HG03135 (cell line): ENCODE results near the gene MCAT.
A peak's percentile ranks its signal among the peaks of the same experiment; 100 is the strongest.

Experiments
- ATAC-seq: cut with Tn5 transposase; IDR thresholded peaks from one replicate; pipeline ENCODE4 v1.9.1; 2021; ENCODE audit warnings: mild to moderate bottlenecking, moderate library complexity; ENCODE audit not compliant: unreplicated experiment

Gene MCAT, protein sequence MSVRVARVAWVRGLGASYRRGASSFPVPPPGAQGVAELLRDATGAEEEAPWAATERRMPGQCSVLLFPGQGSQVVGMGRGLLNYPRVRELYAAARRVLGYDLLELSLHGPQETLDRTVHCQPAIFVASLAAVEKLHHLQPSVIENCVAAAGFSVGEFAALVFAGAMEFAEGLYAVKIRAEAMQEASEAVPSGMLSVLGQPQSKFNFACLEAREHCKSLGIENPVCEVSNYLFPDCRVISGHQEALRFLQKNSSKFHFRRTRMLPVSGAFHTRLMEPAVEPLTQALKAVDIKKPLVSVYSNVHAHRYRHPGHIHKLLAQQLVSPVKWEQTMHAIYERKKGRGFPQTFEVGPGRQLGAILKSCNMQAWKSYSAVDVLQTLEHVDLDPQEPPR

DNA sequence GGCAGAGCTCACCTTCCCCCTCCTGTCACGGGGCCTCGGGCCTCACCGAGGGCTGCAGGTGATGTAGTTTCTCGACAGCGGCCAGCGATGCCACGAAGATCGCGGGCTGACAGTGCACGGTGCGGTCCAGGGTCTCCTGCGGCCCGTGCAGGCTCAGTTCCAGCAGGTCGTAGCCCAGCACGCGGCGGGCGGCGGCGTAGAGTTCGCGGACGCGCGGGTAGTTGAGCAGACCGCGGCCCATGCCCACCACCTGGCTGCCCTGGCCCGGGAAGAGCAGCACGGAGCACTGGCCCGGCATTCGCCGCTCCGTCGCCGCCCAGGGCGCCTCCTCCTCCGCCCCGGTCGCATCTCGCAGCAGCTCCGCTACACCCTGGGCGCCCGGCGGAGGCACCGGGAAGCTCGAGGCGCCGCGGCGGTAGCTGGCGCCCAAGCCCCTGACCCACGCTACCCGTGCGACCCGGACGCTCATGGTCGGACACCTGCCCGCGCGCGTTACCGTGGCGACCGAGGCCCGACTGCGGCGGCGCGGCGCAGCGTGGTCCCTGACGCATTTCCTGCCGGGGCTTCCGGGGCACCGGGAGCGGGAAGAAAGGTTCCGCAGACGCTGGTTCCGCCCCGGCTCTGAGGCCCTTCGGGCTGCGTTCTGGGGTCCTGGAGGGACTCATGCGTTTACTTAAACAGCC is at the start of gene MCAT:
Gene MCAT (minus strand): TSS at position 519 of the 683 bp plus-strand sequence. CDS start 50 bp downstream, at position 469.
- peak; percentile 72 for ATAC-seq

GRCh38 chr22:43191831-43192230 is 48.6 kb upstream of the MCAT start:
- no peak for ATAC-seq

DNA sequence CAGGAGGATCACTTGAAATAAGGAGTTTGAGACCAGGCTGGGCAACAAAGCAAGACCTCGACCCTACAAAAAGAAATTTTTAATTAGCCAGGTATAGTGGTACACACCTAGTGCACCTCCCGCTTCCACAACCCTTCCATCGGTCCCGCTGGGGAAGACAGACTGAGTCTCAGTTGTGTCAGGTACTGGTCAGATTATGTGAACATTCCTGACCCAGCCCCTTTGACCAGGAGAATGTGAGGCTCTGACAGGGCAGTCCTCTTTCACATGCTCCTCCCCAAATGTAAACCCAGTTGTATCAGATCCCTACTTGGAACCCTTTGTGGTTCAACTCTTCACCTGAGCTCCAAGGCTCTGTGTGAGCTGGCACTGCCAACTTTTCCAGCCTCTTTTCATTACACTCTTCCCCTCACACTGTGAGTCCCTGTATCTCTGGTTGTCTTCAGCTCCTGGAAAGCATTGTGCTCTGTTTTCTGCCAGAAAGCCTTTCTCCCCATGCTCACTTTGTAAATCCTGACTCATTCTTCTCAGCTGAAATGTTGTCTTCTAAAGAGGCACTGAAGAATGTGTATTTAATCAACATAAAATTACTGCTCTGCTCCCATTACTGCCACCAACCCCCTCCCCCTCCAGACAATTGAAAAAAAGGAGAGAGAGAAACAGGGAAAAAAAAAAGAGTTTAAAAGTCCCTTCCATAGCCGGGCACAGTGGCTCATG is 45.8 kb upstream of the MCAT start:
- ATAC-seq: no peak

- ATAC-seq: peak; percentile 83
These were observed 44.2 kb upstream of the MCAT start for GRCh38 chr22:43187171-43188099.

DNA sequence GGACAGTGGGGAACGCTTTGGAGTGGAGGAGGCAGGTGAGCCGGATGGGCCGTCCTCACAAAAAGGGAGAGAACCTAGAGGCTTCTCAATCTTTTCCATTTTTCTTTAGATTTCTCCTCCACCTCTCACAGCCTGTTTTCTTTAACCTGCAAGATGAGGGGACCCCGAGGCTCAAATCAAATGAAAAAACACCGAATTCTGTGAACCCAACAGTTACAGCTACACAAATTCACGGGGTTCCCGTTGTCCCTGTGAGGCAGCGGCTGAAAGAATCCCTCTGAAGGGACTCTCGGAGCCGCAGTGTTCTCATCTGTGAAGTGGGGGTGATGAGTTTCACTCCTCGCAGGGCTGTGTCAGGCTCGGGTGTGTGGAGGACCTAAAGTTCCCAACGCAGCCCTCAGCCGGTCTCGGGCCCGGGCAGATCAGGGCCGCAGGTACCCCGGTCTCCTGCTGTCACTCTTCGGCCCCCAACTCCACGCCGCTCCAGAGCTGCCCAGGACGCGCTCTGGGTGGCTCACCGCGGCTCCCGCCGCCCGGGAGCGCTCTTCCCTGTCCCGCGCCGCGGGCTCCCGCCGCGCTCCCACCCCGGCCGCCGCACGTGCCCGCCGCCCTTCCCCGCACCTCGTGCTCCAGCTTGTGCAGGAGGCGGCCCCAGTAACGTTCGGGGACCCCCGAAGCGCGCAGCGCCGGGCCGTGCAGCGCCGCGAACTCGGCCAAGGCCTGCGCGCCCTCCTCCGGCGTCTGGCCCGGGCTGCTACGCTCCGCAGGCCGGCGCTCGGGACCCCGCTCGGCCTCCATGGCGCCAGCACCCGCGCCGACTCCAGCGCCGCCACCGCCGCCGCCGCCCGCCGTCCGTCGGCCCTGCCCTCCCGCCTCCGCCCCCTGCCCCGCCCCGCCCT is 43.3 kb upstream of the MCAT start, which contains the start of gene TTLL12:
Gene TTLL12 (minus strand): TSS at position 863 of the 899 bp plus-strand sequence. CDS start 65 bp downstream, at position 798.
- ATAC-seq: peak; percentile 55

DNA sequence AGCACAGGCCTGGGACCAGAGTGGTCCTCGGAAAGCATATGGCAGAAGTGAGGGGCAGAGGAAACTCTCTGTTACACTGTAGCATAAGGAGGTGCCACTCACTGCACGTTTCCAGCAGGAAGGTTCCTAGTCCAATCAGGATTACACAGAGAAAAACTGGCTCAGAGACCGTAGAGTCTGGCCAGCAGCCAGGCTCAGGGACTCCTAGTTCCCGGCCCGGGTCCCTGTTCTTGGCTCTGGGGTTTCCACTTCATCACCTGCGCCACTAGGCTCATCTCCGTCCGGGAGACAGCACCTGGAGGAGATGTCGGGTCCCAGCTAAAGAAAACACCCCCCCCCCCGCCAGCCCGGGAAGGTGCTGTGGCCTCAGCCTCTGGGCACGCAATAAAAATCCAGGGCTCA is 42.7 kb upstream of the MCAT start:
- no peak for ATAC-seq

- no peak for ATAC-seq
These were observed 40.5 kb upstream of the MCAT start for GRCh38 chr22:43183496-43184277.

GRCh38 chr22:43182726-43183125 is 39.5 kb upstream of the MCAT start:
- no peak for ATAC-seq

DNA sequence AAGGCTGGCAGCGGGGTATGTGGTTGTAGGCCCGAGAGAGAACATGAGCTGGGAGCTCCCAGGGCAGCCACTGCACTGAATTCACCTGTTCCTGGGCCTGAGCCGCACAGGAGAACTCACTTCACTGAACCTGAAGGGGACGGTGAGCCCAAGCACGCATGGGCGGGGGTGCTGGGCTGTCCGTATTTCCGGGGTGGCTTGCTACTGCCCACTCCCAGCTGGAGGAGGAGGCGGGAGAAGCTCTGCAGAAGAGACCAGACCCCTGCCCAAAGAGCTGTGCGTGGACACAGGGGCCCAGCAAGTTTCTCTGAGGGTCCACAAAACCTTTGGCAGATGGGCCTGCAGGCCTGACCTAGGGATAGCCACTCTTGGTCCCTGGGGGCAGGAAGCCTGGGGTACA is 38.9 kb upstream of the MCAT start:
- ATAC-seq: no peak

GRCh38 chr22:43181321-43182076 is 38.3 kb upstream of the MCAT start:
- ATAC-seq: no peak

- ATAC-seq: no peak
These were observed 37.5 kb upstream of the MCAT start for GRCh38 chr22:43180670-43181069.

DNA sequence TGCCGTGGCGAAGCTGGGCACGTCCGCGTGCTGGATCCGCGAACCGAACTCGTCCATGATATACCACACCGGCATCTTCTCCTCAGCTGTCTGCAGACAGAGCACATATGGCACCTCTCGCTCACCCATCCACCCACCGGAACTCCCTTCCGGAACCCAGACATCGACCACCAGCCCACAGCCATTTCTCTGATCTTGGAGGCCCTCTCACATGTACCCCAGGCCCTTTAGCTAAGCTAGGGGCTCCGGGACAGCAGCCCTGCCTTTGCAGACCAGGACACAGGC is 36.7 kb upstream of the MCAT start:
- no peak for ATAC-seq

GRCh38 chr22:43179146-43179910 is 36.1 kb upstream of the MCAT start:
- ATAC-seq: no peak

DNA sequence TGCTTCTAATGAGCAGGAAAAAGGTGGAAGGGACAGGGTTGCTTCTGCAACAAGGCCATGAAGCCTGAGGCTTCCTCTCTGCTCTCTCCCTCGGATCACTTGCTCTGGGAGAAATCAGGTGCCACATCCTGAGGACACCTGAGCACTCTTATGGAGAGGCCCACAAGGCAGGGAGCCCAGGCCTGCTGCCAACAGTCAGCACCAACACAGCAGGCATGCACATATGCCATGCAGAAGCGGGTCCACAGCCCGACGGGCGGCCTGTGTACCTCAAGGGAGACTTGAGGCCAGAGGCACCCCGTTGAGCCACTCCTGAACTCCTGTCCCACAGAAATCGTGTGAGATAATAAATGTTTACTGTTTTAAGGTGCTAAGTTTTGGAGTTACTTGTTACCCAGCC is 34.3 kb upstream of the MCAT start:
- no peak for ATAC-seq

- ATAC-seq: no peak
These were observed 32.9 kb upstream of the MCAT start for GRCh38 chr22:43176090-43176489.

- no peak for ATAC-seq
These were observed 31.8 kb upstream of the MCAT start for GRCh38 chr22:43174941-43175531.
